Caco-2 (cell line): ENCODE data around the gene KLF9. TPM values are rescaled to one million over a fixed set of nuclear protein-coding genes. Genes with fewer than 3 reads are reported as not detected.

Experiments used
- BruUV-seq: library from RNA; stranded (reverse); fragments of 400-500 nt; replicated peaks from 2 replicates; lab custom pipeline; 2021; lab: Mats Ljungman, UMichigan
- CTCF ChIA-PET: fragments of 300-600 bp; sonication (Branson Sonifier 250); formaldehyde crosslinking; loops from one replicate; lab custom pipeline; 2022; ENCODE audit warnings: antibody characterized with exemption; lab: Charles Lee
- POLR2A ChIA-PET: fragments of 300-600 bp; sonication (Branson Sonifier 250); formaldehyde crosslinking; loops from one replicate; lab custom pipeline; 2022; ENCODE audit warnings: antibody characterized with exemption; lab: Charles Lee
- DNase-seq, 2 experiments: peaks; one replicate each; pipeline versions ENCODE4 v3.0.0 to v3.0.0-alpha.2; 2020 to 2022
- H3K27me3 ChIP-seq: replicated peaks from 2 replicates; pipeline ENCODE4 v1.6.0; 2011; ENCODE audit warnings: low read length; ENCODE audit not compliant: control insufficient read depth, insufficient read depth
- H3K36me3 ChIP-seq: 2 replicates; pipeline ENCODE4 v1.5.1; 2011; ENCODE audit warnings: low read length; ENCODE audit not compliant: control insufficient read depth, insufficient read depth
- H3K4me1 ChIP-seq: fragments of 250-450 bp; sonication (Bioruptor Pico); 2 replicates; pipeline ENCODE4 v1.5.1; 2020; ENCODE audit warnings: mild to moderate bottlenecking
- H3K4me3 ChIP-seq: 2 replicates; pipeline ENCODE4 v1.5.1; 2011; ENCODE audit warnings: low read depth, mild to moderate bottlenecking, control low read depth, low read length
- H3K9me3 ChIP-seq: fragments of 250-450 bp; sonication (Bioruptor Pico); 2 replicates; pipeline ENCODE4 v1.5.1; 2020; ENCODE audit warnings: mild to moderate bottlenecking, moderate library complexity
- H3K27ac Mint-ChIP-seq: one replicate; pipeline ENCODE4 v1.8.0; 2022; ENCODE audit warnings: mixed read lengths; ENCODE audit not compliant: unreplicated experiment
- H3K27me3 Mint-ChIP-seq: one replicate; pipeline ENCODE4 v1.8.0; 2022; ENCODE audit warnings: mixed read lengths; ENCODE audit not compliant: insufficient read depth, unreplicated experiment
- H3K36me3 Mint-ChIP-seq: one replicate; pipeline ENCODE4 v1.8.0; 2022; ENCODE audit warnings: mild to moderate bottlenecking, mixed read lengths; ENCODE audit not compliant: insufficient read depth, unreplicated experiment
- H3K4me1 Mint-ChIP-seq: one replicate; pipeline ENCODE4 v1.8.0; 2022; ENCODE audit warnings: low read depth, mixed read lengths; ENCODE audit not compliant: unreplicated experiment
- H3K4me3 Mint-ChIP-seq: one replicate; pipeline ENCODE4 v1.8.0; 2022; ENCODE audit warnings: mild to moderate bottlenecking, moderate library complexity, mixed read lengths; ENCODE audit not compliant: unreplicated experiment
- H3K9me3 Mint-ChIP-seq: one replicate; pipeline ENCODE4 v1.8.0; 2022; ENCODE audit warnings: mixed read lengths; ENCODE audit not compliant: unreplicated experiment
- intact Hi-C: fragments of 100-400 bp; cut with micrococcal nuclease; formaldehyde crosslinking; loops from one replicate; pipeline ENCODE4 v1.10.0; 2022; ENCODE audit not compliant: unreplicated experiment
- total RNA-seq: library from RNA; stranded (reverse); gene quantifications from 2 replicates; pipeline ENCODE4 v1.2.3, GENCODE V29; 2022
- TF ChIP-seq, protein P1 (sequence below), 2 experiments: fragments of 200-600 bp in 1 of 2; IDR thresholded peaks; 1 replicate in 1 of 2; 2 replicates in 1 of 2; pipeline versions ENCODE4 v1.5.1 to v1.8.0; 2011 to 2022; ENCODE audit warnings: antibody characterized with exemption in 1 of 2, control low read depth in 1 of 2, inconsistent platforms in 1 of 2, low read depth in 1 of 2, low read length in 1 of 2, mild to moderate bottlenecking in 1 of 2, moderate library complexity in 1 of 2; ENCODE audit not compliant: insufficient read depth in 1 of 2, severe bottlenecking in 1 of 2, unreplicated experiment in 1 of 2

The KLF9 gene
- total RNA-seq, 1 experiment from 2014 or later: 0.98 TPM

DNA sequence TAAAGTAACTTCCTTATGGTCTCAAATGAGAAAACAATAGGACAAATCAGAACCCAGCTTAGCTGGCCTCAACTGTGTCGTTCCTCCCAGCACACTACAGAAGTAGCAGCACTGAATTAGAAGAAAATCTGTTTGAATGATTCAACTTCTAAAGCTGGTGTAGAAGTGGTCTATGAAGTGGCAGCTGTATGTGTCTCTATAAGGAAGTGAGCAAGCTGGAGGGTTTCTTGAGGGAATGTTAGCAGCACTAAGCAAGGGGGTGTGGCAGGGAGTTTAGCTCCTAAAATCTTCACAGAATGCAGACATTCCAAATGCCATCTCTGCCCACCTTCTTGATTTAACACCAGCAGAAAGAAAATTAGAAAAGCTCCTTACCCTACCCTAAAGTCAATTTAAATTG lies 4.1 kb downstream of the KLF9 start:
- Mint-ChIP-seq H3K36me3 (peaks cover 6% of the 10 kb centered on the region), H3K4me3 (no peak overlapping the region), H3K9me3 (no peaks in the 10 kb centered on the region), H3K4me1 (no peaks in the 10 kb centered on the region), H3K27me3 (no peaks in the 10 kb centered on the region), H3K27ac (no peak overlapping the region)
- Histone ChIP-seq H3K27me3 (no peaks in the 10 kb centered on the region), H3K4me3 (no peak overlapping the region), H3K4me1 (no peaks in the 10 kb centered on the region), H3K9me3 (no peaks in the 10 kb centered on the region), H3K36me3 (no peaks in the 10 kb centered on the region)
- TF ChIP-seq, protein P1, sequence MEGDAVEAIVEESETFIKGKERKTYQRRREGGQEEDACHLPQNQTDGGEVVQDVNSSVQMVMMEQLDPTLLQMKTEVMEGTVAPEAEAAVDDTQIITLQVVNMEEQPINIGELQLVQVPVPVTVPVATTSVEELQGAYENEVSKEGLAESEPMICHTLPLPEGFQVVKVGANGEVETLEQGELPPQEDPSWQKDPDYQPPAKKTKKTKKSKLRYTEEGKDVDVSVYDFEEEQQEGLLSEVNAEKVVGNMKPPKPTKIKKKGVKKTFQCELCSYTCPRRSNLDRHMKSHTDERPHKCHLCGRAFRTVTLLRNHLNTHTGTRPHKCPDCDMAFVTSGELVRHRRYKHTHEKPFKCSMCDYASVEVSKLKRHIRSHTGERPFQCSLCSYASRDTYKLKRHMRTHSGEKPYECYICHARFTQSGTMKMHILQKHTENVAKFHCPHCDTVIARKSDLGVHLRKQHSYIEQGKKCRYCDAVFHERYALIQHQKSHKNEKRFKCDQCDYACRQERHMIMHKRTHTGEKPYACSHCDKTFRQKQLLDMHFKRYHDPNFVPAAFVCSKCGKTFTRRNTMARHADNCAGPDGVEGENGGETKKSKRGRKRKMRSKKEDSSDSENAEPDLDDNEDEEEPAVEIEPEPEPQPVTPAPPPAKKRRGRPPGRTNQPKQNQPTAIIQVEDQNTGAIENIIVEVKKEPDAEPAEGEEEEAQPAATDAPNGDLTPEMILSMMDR (IDR thresholded peaks at IDR 0.05; ENCODE audit: insufficient read depth in 1 of 2, low read depth in 1 of 2, low read length in 1 of 2, severe bottlenecking in 1 of 2, unreplicated experiment in 1 of 2): no peak
- CTCF ChIA-PET: no interaction called here
- BruUV-seq: no TSS peak
- POLR2A ChIA-PET: no interaction called here
- DNase-seq: no peak
- intact Hi-C loops: no loop called here

DNA sequence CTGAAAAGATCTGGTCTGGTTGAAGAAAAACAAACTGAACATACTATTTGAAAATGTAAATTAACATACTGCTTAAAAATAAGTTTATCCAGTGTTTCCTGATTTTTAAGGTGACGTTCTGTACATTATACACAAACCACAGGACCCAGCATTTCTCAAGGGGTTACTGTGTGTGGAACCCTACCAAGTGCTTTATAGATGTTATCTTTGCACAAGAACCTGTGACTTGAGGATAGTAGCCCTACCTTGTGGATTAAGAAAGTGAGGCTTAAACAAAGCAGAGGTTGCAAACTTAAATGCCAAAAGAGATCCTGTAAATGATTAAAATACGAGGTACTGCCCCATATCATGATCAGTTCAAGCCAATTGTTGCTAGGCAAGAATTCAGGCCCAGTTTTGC lies 4.7 kb downstream of the KLF9 start:
- Histone ChIP-seq H3K4me3 (no peak overlapping the region), H3K9me3 (no peaks in the 10 kb centered on the region), H3K36me3 (no peaks in the 10 kb centered on the region), H3K27me3 (no peaks in the 10 kb centered on the region), H3K4me1 (no peaks in the 10 kb centered on the region)
- no peak for DNase-seq
- TF ChIP-seq, protein P1 (IDR thresholded peaks at IDR 0.05; ENCODE audit: insufficient read depth in 1 of 2, low read depth in 1 of 2, low read length in 1 of 2, severe bottlenecking in 1 of 2, unreplicated experiment in 1 of 2): no peak
- BruUV-seq: no TSS peak
- no peak overlapping the region for H3K27ac Mint-ChIP-seq
- H3K4me3 Mint-ChIP-seq: no peak overlapping the region
- H3K36me3 Mint-ChIP-seq: peaks cover 6% of the 10 kb centered on the region
- POLR2A ChIA-PET: no interaction called here
- H3K4me1 Mint-ChIP-seq: no peaks in the 10 kb centered on the region
- H3K9me3 Mint-ChIP-seq: no peaks in the 10 kb centered on the region
- CTCF ChIA-PET: no interaction called here
- no peaks in the 10 kb centered on the region for H3K27me3 Mint-ChIP-seq
- intact Hi-C loops: no loop called here

DNA sequence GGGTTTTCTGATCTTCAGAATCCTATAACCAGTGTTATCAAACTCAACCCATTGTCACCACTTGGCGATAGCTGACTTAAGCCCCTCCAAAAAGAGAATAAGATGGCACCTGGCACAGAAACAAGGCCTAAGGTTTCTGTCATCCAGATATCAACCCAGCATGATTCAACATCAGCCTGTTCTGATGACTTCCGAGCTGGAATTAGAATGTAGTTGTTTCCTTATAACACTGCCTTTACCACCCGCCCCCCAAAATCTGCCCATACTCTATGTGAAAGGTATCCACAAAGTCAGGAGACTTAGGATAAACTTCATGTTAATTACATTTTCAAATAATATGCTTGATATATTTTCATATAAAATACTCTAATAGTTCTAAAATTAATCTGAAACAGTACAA lies 5.2 kb downstream of the KLF9 start:
- CTCF ChIA-PET: no interaction called here

More for the DNA sequence above, 5.2 kb downstream of the KLF9 start:
- Histone ChIP-seq H3K36me3 (no peaks in the 10 kb centered on the region), H3K27me3 (no peaks in the 10 kb centered on the region), H3K4me1 (no peaks in the 10 kb centered on the region), H3K4me3 (no peak overlapping the region), H3K9me3 (no peaks in the 10 kb centered on the region)
- TF ChIP-seq, protein P1 (IDR thresholded peaks at IDR 0.05; ENCODE audit: insufficient read depth in 1 of 2, low read depth in 1 of 2, low read length in 1 of 2, severe bottlenecking in 1 of 2, unreplicated experiment in 1 of 2): no peak
- no peak overlapping the region for H3K27ac Mint-ChIP-seq
- no peaks in the 10 kb centered on the region for H3K4me1 Mint-ChIP-seq
- POLR2A ChIA-PET: no interaction called here
- no peaks in the 10 kb centered on the region for H3K9me3 Mint-ChIP-seq
- H3K36me3 Mint-ChIP-seq: peaks cover 6% of the 10 kb centered on the region
- H3K27me3 Mint-ChIP-seq: no peaks in the 10 kb centered on the region
- no peak overlapping the region for H3K4me3 Mint-ChIP-seq
- no TSS peak for BruUV-seq
- DNase-seq: no peak
- intact Hi-C loops: no loop called here
